HG03469 (cell line): ENCODE results near the gene CTBP2.
"Not testable (repeated sequence)": the region's sequence is repeated elsewhere in the genome, so short reads cannot be mapped to it uniquely, and the experiment has no call there.

Source experiments
- ATAC-seq: cut with Tn5 transposase; IDR thresholded peaks from one replicate; pipeline ENCODE4 v1.9.1; 2021; ENCODE audit warnings: mild to moderate bottlenecking, moderate library complexity, moderate number of reproducible peaks; ENCODE audit not compliant: unreplicated experiment

Gene CTBP2

GRCh38 chr10:124990671-124991625 is 169.4 kb downstream of the CTBP2 start:
- no peak for ATAC-seq

GRCh38 chr10:124989526-124989925 is 170.8 kb downstream of the CTBP2 start:
- ATAC-seq = no peak

GRCh38 chr10:124988753-124989152 is 171.6 kb downstream of the CTBP2 start:
- ATAC-seq = not testable (repeated sequence)

- ATAC-seq = no peak
These were observed 172.6 kb downstream of the CTBP2 start for GRCh38 chr10:124987788-124988187.

- no peak for ATAC-seq
These were observed 175.2 kb downstream of the CTBP2 start for GRCh38 chr10:124985162-124985561.

GRCh38 chr10:124984376-124984775 is 176.0 kb downstream of the CTBP2 start:
- no peak for ATAC-seq

GRCh38 chr10:124983321-124983720 is 177.0 kb downstream of the CTBP2 start:
- ATAC-seq = no peak

- no peak for ATAC-seq
These were observed 182.0 kb downstream of the CTBP2 start for GRCh38 chr10:124978376-124978725.

- ATAC-seq = no peak
These were observed 182.6 kb downstream of the CTBP2 start for GRCh38 chr10:124977648-124978375.

GRCh38 chr10:124977161-124977560 is 183.2 kb downstream of the CTBP2 start:
- ATAC-seq = no peak

- ATAC-seq = peak; percentile 49
These were observed 184.3 kb downstream of the CTBP2 start for GRCh38 chr10:124975977-124976514.

GRCh38 chr10:124974131-124974530 is 186.2 kb downstream of the CTBP2 start:
- no peak for ATAC-seq

GRCh38 chr10:124972637-124973036 is 187.7 kb downstream of the CTBP2 start:
- ATAC-seq = no peak

GRCh38 chr10:124971276-124971675 is 189.1 kb downstream of the CTBP2 start:
- ATAC-seq = no peak

- ATAC-seq = no peak
These were observed 193.1 kb downstream of the CTBP2 start for GRCh38 chr10:124967255-124967654.

GRCh38 chr10:124966008-124966407 is 194.4 kb downstream of the CTBP2 start:
- ATAC-seq = no peak

- no peak for ATAC-seq
These were observed 196.3 kb downstream of the CTBP2 start for GRCh38 chr10:124963866-124964720.

- ATAC-seq = no peak
These were observed 197.9 kb downstream of the CTBP2 start for GRCh38 chr10:124962421-124962820.

GRCh38 chr10:124961248-124961570 is 199.2 kb downstream of the CTBP2 start:
- no peak for ATAC-seq

GRCh38 chr10:124959564-124959963 is 200.8 kb downstream of the CTBP2 start:
- ATAC-seq = no peak

GRCh38 chr10:124957404-124957947 is 202.9 kb downstream of the CTBP2 start:
- no peak for ATAC-seq
